GM12874 (cell line): ENCODE measurements around the gene CCDC107.

Source experiments
- TF ChIP-seq, protein P1 (sequence below): IDR thresholded peaks from 2 replicates; pipeline ENCODE4 v1.5.1; 2011; ENCODE audit warnings: low read depth, mild to moderate bottlenecking, control low read depth, low read length, moderate library complexity; ENCODE audit not compliant: insufficient read depth

Gene CCDC107

DNA sequence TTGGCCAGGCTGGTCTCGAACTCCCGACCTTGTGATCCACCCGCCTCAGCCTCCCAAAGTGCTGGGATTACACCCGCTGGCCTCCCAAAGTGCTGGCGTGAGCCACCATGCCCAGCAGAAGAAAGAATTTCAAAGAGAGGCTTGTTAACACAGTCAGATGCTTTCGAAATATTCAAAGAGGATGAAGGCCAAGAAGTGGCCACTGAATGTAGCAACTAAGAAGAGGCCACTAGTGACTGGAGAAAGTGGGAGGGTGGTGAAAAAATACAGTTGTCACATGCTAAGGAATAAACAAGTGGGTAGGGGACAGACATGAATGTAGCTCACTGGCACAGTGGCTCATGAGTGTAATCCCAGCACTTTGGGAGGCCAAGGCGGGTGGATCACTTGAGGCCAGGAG lies 44.6 kb downstream of the CCDC107 start:
- TF ChIP-seq, protein P1, sequence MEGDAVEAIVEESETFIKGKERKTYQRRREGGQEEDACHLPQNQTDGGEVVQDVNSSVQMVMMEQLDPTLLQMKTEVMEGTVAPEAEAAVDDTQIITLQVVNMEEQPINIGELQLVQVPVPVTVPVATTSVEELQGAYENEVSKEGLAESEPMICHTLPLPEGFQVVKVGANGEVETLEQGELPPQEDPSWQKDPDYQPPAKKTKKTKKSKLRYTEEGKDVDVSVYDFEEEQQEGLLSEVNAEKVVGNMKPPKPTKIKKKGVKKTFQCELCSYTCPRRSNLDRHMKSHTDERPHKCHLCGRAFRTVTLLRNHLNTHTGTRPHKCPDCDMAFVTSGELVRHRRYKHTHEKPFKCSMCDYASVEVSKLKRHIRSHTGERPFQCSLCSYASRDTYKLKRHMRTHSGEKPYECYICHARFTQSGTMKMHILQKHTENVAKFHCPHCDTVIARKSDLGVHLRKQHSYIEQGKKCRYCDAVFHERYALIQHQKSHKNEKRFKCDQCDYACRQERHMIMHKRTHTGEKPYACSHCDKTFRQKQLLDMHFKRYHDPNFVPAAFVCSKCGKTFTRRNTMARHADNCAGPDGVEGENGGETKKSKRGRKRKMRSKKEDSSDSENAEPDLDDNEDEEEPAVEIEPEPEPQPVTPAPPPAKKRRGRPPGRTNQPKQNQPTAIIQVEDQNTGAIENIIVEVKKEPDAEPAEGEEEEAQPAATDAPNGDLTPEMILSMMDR: no peak

DNA sequence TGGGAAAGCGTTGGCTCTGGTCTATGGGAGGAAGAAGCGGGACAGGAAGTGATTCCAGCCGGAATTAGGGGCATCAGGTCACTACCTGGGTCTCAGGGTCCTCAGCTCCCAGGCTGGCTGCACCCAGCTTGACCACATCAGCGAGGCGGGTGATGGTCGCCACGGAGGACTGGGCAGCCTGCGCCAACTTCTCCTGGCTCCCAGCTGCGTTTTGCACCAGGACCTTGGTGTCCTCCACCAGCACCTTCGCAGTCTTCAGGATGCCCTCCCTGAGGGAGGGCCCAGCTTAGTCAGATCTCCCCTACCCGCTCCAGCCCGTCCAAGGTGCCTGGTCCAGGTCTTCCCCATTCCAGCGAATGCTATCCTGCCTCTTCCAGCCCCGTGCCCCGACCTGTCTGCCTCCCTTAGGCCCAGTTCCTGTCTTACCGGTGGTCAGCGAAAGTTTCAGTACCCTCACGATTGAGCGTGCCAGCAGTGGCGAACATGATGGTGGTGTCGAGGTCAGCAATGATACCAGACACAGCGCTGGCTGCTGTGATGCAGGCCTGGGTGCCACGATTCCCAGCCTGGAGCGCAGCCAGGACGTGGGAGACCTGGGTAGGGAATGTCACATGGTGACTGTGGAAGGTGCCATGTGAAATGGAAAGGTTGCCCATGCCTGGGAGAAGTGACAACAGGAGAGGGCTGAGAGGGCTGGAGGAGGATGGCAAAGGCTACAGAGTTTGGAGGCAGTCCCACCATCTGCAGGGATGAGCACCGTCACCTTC lies 46.0 kb downstream of the CCDC107 start:
- TF ChIP-seq, protein P1: no peak

- TF ChIP-seq, protein P1: no peak
Observed at GRCh38 chr9:35705372-35705771, 47.3 kb downstream of the CCDC107 start.

DNA sequence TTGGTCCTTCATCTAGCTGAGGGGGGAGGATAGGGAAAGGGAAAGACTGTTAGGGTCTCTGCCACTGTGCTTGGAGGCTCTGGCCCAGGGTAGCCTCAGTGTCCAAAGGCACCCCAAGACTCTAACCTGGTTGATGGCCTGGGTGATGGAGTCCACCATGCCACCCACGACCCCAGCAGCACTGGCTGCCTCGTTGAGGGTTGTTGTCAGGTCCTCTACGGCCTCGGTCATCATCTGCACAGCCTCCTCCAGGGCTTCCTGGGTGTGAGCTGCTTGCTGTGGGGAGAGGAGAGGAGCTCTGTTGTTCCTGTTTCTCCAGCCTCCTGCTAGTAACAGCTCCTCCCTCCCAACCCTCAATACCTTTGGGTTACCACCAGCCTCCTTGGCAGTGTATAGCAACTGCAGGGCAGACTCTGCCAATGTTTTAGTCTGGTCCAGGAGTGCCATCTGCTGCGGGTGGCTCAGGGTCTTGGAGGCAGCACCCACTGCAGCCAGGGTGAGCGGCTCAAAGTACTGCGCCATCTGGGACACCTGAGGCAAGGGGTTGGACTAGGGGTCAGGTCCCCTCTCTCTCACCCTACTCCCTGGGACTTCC lies 47.8 kb downstream of the CCDC107 start:
- TF ChIP-seq, protein P1: no peak

GRCh38 chr9:35706951-35707350 lies 48.9 kb downstream of the CCDC107 start:
- TF ChIP-seq, protein P1: no peak

DNA sequence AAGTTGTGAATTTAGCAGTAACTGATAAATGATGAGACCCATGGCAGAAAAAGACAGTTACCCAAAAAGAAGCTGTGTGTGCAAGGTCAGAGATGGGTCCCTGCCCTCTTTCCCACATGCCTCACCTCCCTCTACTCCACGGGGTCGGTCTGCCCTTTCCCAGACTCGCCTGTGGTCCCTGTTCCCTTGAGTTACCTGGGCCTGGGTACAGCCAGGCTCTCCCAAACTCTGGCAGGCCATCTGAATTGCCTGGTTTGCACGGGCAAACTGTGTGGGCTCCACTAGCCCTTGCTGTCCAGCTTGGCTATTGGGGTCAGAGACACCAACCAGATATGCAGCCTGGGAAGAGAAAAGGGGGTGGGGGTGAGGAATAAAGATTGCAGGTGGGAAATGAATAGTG lies 50.1 kb downstream of the CCDC107 start:
- TF ChIP-seq, protein P1: no peak

GRCh38 chr9:35710818-35711500 lies 52.9 kb downstream of the CCDC107 start:
- TF ChIP-seq, protein P1: no peak
